Measurements from ENCODE around the gene ARHGAP21. TPM values are rescaled to one million over a fixed set of nuclear protein-coding genes. Genes with fewer than 3 reads are reported as not detected.

The ARHGAP21 gene
- total RNA-seq, 1 experiment from 2014 or later, result 52.6 TPM

GRCh38 chr10:24571870-24572450 is 151.7 kb downstream of the ARHGAP21 start:
- Histone ChIP-seq H3K36me3 (ENCODE audit: low read depth, low read length) (no peaks in the 10 kb centered on the region), H3K4me3 (ENCODE audit: low read length) (no peak overlapping the region), H3K9ac (ENCODE audit: low read length) (no peak overlapping the region), H3K4me2 (ENCODE audit: low read length) (no peak overlapping the region), H3F3A (ENCODE audit: low read length, unreplicated experiment) (no peaks in the 10 kb centered on the region), H3K27me3 (ENCODE audit: low read length) (no peaks in the 10 kb centered on the region), H3K9me3 (ENCODE audit: low read length) (no peaks in the 10 kb centered on the region), H4K20me1 (ENCODE audit: low read length) (no peaks in the 10 kb centered on the region), H3K27ac (ENCODE audit: low read length) (no peak overlapping the region), H3K4me1 (ENCODE audit: insufficient read depth, low read length) (no peaks in the 10 kb centered on the region), H2AFZ (ENCODE audit: low read length) (no peak overlapping the region), H3K9me2 (replicated peaks; ENCODE audit: low read length) (no peaks in the 10 kb centered on the region), H3K79me2 (ENCODE audit: low read length) (no peaks in the 10 kb centered on the region)
- no TSS peak for BruUV-seq (replicated peaks)
- DNase-seq, result no peak
- ChIA-PET CTCF (no interaction called here), POLR2A (ENCODE audit: unreplicated experiment) (no interaction called here)
- intact Hi-C loops (cut with micrococcal nuclease), result no loop called here
- TF ChIP-seq, protein P1, sequence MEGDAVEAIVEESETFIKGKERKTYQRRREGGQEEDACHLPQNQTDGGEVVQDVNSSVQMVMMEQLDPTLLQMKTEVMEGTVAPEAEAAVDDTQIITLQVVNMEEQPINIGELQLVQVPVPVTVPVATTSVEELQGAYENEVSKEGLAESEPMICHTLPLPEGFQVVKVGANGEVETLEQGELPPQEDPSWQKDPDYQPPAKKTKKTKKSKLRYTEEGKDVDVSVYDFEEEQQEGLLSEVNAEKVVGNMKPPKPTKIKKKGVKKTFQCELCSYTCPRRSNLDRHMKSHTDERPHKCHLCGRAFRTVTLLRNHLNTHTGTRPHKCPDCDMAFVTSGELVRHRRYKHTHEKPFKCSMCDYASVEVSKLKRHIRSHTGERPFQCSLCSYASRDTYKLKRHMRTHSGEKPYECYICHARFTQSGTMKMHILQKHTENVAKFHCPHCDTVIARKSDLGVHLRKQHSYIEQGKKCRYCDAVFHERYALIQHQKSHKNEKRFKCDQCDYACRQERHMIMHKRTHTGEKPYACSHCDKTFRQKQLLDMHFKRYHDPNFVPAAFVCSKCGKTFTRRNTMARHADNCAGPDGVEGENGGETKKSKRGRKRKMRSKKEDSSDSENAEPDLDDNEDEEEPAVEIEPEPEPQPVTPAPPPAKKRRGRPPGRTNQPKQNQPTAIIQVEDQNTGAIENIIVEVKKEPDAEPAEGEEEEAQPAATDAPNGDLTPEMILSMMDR (conservative IDR thresholded peaks at IDR 0.05; ENCODE audit: low read depth, low read length), result no peak
- TF ChIP-seq EZH2phosphoT487 (IDR thresholded peaks at IDR 0.05; ENCODE audit: borderline replicate concordance, low read length), result no peak
- no peak for TF ChIP-seq EZH2 (IDR thresholded peaks at IDR 0.05; ENCODE audit: low read length, unreplicated experiment)
- no peak for ATAC-seq

GRCh38 chr10:24570658-24571426 is 152.8 kb downstream of the ARHGAP21 start:
- CTCF ChIA-PET, result no interaction called here
- DNase-seq (no peak), ATAC-seq (no peak)
- Histone ChIP-seq H3K9me2 (replicated peaks; ENCODE audit: low read length) (no peaks in the 10 kb centered on the region), H3K9me3 (ENCODE audit: low read length) (no peaks in the 10 kb centered on the region), H3K79me2 (ENCODE audit: low read length) (no peaks in the 10 kb centered on the region), H3K4me1 (ENCODE audit: insufficient read depth, low read length) (no peaks in the 10 kb centered on the region), H3K4me3 (ENCODE audit: low read length) (no peak overlapping the region), H4K20me1 (ENCODE audit: low read length) (no peaks in the 10 kb centered on the region), H3K27ac (ENCODE audit: low read length) (no peak overlapping the region), H3F3A (ENCODE audit: low read length, unreplicated experiment) (no peaks in the 10 kb centered on the region), H3K4me2 (ENCODE audit: low read length) (no peak overlapping the region), H3K9ac (ENCODE audit: low read length) (no peak overlapping the region), H3K36me3 (ENCODE audit: low read depth, low read length) (no peaks in the 10 kb centered on the region), H3K27me3 (ENCODE audit: low read length) (no peaks in the 10 kb centered on the region), H2AFZ (ENCODE audit: low read length) (no peak overlapping the region)
- POLR2A ChIA-PET (ENCODE audit: unreplicated experiment), result no interaction called here
- TF ChIP-seq, protein P1 (conservative IDR thresholded peaks at IDR 0.05; ENCODE audit: low read depth, low read length), result no peak
- no peak for TF ChIP-seq EZH2phosphoT487 (IDR thresholded peaks at IDR 0.05; ENCODE audit: borderline replicate concordance, low read length)
- no peak for TF ChIP-seq EZH2 (IDR thresholded peaks at IDR 0.05; ENCODE audit: low read length, unreplicated experiment)
- intact Hi-C loops (cut with micrococcal nuclease), result no loop called here
- BruUV-seq (replicated peaks), result no TSS peak
